HG03521 (cell line): ENCODE measurements around the gene TOMM70.
"Not testable (repeated sequence)": the region's sequence is repeated elsewhere in the genome, so short reads cannot be mapped to it uniquely, and the experiment has no call there.

Source experiments
- ATAC-seq: cut with Tn5 transposase; IDR thresholded peaks from one replicate; pipeline ENCODE4 v1.9.1; 2021; ENCODE audit warnings: mild to moderate bottlenecking, moderate library complexity; ENCODE audit not compliant: unreplicated experiment

TOMM70 gene

GRCh38 chr3:100329800-100330489 lies 70.9 kb downstream of the TOMM70 start:
- ATAC-seq: no peak

- not testable (repeated sequence) for ATAC-seq
Observed at GRCh38 chr3:100327377-100327776, 73.5 kb downstream of the TOMM70 start.

GRCh38 chr3:100325827-100326226 lies 75.1 kb downstream of the TOMM70 start:
- no peak for ATAC-seq

DNA sequence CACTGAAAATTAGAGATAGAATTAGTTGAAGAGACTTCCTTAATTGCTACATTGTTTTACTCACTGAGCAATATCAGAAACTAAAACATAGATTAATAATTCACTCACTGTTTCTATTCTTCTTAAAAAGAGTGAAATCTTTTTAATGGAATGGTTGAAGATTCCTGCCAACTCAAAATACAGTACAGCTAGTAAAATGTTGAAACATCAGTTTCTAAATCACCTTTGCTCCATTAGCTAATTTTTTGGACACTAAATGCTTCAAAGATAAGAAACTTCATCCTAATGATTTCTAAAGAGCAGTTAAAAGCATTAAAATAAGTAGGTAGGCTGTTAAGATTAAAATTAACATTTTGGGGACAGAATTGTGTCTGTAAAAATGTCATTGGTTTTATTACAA lies 76.8 kb downstream of the TOMM70 start:
- ATAC-seq: no peak

GRCh38 chr3:100319951-100320350 lies 80.9 kb downstream of the TOMM70 start:
- no peak for ATAC-seq

DNA sequence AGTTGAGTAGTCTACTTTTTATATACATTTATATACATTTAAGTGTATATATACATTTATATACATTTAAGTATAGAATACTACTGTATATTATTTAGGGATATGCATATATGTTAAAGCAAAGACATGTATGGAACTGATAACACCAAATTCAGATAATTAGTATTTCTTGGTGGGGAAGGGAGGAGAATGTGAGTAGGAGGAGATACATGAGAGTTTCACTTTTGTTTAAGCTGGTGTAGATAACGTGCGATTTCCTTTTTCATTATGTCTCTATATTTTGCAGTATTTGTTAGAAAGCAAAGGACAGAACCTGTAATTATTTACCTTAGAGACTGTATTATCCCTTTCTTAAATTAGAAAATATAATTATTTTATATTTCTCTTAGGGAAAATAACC lies 83.0 kb downstream of the TOMM70 start:
- ATAC-seq: peak; percentile 65

DNA sequence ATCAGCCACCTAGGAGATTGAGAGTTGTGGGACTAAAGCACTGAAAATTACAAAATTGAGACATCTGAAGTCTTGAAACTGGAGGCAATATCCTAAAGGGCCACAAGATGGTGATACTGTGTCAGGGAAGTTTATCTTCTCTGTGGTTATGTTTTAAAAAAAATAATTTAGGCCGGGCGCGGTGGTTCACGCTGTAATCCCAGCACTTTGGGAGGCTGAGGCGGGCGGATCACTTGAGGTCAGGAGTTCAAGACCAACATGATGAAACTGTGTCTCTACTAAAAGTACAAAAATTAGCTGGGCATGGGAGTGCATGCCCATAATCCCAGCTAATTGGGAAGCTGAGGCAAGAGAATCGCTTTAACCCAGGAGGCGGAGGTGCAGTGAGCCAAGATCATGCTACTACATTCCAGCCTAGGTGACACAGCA lies 84.2 kb downstream of the TOMM70 start:
- ATAC-seq: peak; percentile 69
